K562 (cell line): Measurements from ENCODE around the gene LTBP2. TPM values are rescaled to one million over a fixed set of nuclear protein-coding genes. Genes with fewer than 3 reads are reported as not detected.
A peak's percentile ranks its signal among the peaks of the same experiment; 100 is the strongest.

Experiments
- CCAR2 ChIP-seq: fragments of 200-400 bp; formaldehyde crosslinking; IDR thresholded peaks from 2 replicates; pipeline ENCODE4 v1.6.1; 2017; ENCODE audit warnings: mild to moderate bottlenecking, low read depth, low read length
- FOXA1 ChIP-seq: fragments of 450-650 bp; IDR thresholded peaks from 2 replicates; pipeline ENCODE4 v1.6.1; 2016; ENCODE audit warnings: mild to moderate bottlenecking, borderline replicate concordance
- KDM2B ChIP-seq: fragments of 250-450 bp; sonication (Bioruptor Pico); IDR thresholded peaks from 2 replicates; pipeline ENCODE4 v1.8.0; 2021; ENCODE audit warnings: mild to moderate bottlenecking, moderate library complexity
- LEF1 ChIP-seq: fragments of 450-650 bp; IDR thresholded peaks from 2 replicates; pipeline ENCODE4 v1.6.1; 2016; ENCODE audit warnings: mild to moderate bottlenecking
- PPARD ChIP-seq: fragments of 250-450 bp; sonication (Bioruptor Pico); IDR thresholded peaks from 2 replicates; pipeline ENCODE4 v1.8.0; 2022; ENCODE audit warnings: inconsistent platforms, mild to moderate bottlenecking, moderate library complexity
- RREB1 ChIP-seq: fragments of 250-450 bp; sonication (Bioruptor Pico); IDR thresholded peaks from 2 replicates; pipeline ENCODE4 v1.4.0; 2020
- SIRT6 ChIP-seq: IDR thresholded peaks from one replicate; pipeline ENCODE4 v1.6.1; 2012; ENCODE audit warnings: low read depth, mild to moderate bottlenecking, control low read depth, inconsistent platforms, low read length, moderate library complexity
- ZBTB7A ChIP-seq: IDR thresholded peaks from 2 replicates; pipeline ENCODE4 v1.6.1; 2011; ENCODE audit warnings: low read depth, mild to moderate bottlenecking, low read length, moderate library complexity, borderline replicate concordance; ENCODE audit not compliant: control insufficient read depth
- ZNF280A ChIP-seq: fragments of 450-650 bp; IDR thresholded peaks from 2 replicates; pipeline ENCODE4 v1.6.1; 2018; ENCODE audit warnings: mild to moderate bottlenecking, low read depth; ENCODE audit not compliant: partially characterized antibody
- ZNF316 ChIP-seq: fragments of 450-650 bp; IDR thresholded peaks from 2 replicates; pipeline ENCODE4 v1.6.1; 2016
- ZNF318 ChIP-seq, 2 experiments: fragments of 450-650 bp; IDR thresholded peaks; 2 replicates each; pipeline ENCODE4 v1.6.1; 2016; ENCODE audit warnings: mild to moderate bottlenecking in 2 of 2, borderline replicate concordance in 1 of 2, low read depth in 1 of 2, moderate library complexity in 1 of 2
- ZNF583 ChIP-seq: fragments of 250-450 bp; sonication (Bioruptor Pico); IDR thresholded peaks from 2 replicates; pipeline ENCODE4 v1.4.0; 2020
- polyA plus RNA-seq, 8 experiments: library from polyadenylated mRNA; depleted of rRNA in 4 of 8; stranded (reverse) in 5 of 8; unstranded in 3 of 8; fragments of >200 nt; fragmentation: Nextera tagmentation in 2 of 8; fragmentation: Illumina TruSeq in 1 of 8; extraction: Ambion mirVana in 2 of 8; extraction: Trizol in 1 of 8; gene quantifications; 2 replicates each; pipeline versions ENCODE4 v1.2.1 to v1.2.3, GENCODE V29; 2011 to 2014; ENCODE audit warnings: inconsistent platforms in 1 of 8, missing spikeins in 1 of 8
- total RNA-seq, 7 experiments: library from RNA; depleted of rRNA in 6 of 7; stranded (reverse); fragments of >200 nt in 6 of 7; fragmentation: Illumina TruSeq in 2 of 7; extraction: Trizol in 2 of 7; gene quantifications; 2 replicates each; pipeline versions ENCODE4 v1.2.1 to v1.2.3, GENCODE V29; 2011 to 2021; ENCODE audit warnings: low replicate concordance in 1 of 7

The LTBP2 gene
- total and polyA plus RNA-seq, 9 of the 15 experiments (the other 6 are each of a cell fraction or from before 2014, with no cell fraction given) = under 0.01 to 0.18 (median 0.03) TPM; not detected in 3

- TF ChIP-seq ZNF280A (no peak), LEF1 (no peak), CCAR2 (no peak), RREB1 (CRISPR knock-in tag) (0 out of 2 replicates have a peak, but pooled peaks have one; percentile 45), ZNF583 (CRISPR knock-in tag) (0 out of 2 replicates have a peak, but pooled peaks have one; percentile 53), KDM2B (CRISPR knock-in tag) (no peak), FOXA1 (no peak), ZNF318 (IDR thresholded peaks at IDR 0.05; ENCODE audit: borderline replicate concordance in 1 of 2, low read depth in 1 of 2) (no peak), SIRT6 (no peak), ZBTB7A (peak; percentile 66; the same call in 1 of the 2 replicates), PPARD (CRISPR knock-in tag) (no peak), ZNF316 (peak; percentile 96; the same call in 1 of the 2 replicates)
Observed at GRCh38 chr14:74492776-74493342, 119.2 kb downstream of the LTBP2 start, which contains the start of gene NPC2 (continued).
